HUES6 (cell line): ENCODE data around the gene MYOG.

Experiments used
- H3K27ac ChIP-seq: 2 replicates; pipeline ENCODE4 v1.7.0; 2013; ENCODE audit warnings: low read depth, mild to moderate bottlenecking, low read length, inconsistent platforms
- H3K27me3 ChIP-seq: 2 replicates; pipeline ENCODE4 v1.6.1; 2013; ENCODE audit warnings: low read length; ENCODE audit not compliant: control insufficient read depth, insufficient read depth
- H3K36me3 ChIP-seq: 2 replicates; pipeline ENCODE4 v1.6.1; 2013; ENCODE audit warnings: low read length; ENCODE audit not compliant: control insufficient read depth, insufficient read depth
- H3K4me1 ChIP-seq: 2 replicates; pipeline ENCODE4 v1.6.1; 2013; ENCODE audit warnings: low read length; ENCODE audit not compliant: control insufficient read depth, insufficient read depth
- H3K4me3 ChIP-seq: 2 replicates; pipeline ENCODE4 v1.5.1; 2013; ENCODE audit warnings: low read depth, low read length
- H3K9ac ChIP-seq: one replicate; pipeline ENCODE4 v1.6.1; 2013; ENCODE audit warnings: mild to moderate bottlenecking, low read length
- H3K9me3 ChIP-seq: 2 replicates; pipeline ENCODE4 v1.6.1; 2013; ENCODE audit warnings: low read depth, low read length; ENCODE audit not compliant: control insufficient read depth, insufficient read depth

Gene MYOG

DNA sequence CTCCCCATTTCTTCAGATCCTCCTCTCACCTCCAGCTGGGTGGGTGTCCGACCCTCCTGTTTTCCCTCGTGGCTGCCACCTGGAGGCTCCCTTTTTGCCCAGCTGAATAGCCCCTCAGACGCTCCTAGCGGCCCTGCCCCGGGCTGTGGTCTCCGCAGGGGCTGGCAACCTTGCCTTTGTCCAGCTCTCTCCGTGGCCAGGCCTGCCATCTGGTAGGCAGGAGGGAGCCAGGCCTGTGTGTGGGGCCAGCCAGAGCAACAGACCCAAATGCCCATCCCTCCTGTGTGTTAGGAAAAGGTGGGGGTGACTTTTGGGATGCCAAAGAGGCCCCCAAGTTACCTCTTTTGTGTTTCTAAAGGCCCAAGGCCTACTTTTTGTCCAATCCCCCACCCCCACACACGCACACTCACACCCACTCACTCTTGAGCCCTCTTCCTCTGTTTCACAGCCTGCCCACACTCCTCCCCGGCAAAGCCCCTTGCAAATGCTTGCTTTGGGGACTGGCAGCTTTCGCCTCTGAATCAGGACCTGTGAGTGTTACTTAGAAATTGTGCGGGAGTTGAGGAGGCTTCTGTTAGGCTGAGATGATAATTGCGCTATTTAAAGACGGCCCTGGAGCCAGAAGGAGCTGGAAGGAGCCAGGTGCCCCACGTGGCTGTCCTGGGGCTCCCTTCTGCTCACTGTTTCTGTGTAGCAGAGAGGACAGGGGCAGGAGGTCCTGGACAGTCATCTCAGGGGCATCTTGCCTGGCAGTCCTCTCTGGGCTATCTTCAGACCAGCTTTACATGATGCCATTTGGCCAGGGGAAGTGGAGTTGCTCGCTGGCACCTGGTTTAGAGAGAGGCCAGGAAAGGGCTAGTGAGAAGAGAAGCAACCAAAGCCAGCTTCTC lies 50.5 kb downstream of the MYOG start:
- Histone ChIP-seq H3K9me3 (no peaks in the 10 kb centered on the region), H3K4me1 (peaks cover 20% of the 10 kb centered on the region), H3K36me3 (no peaks in the 10 kb centered on the region), H3K4me3 (no peak overlapping the region), H3K27me3 (no peaks in the 10 kb centered on the region), H3K27ac (no peak overlapping the region), H3K9ac (no peak overlapping the region)

- Histone ChIP-seq H3K9ac (no peak overlapping the region), H3K36me3 (no peaks in the 10 kb centered on the region), H3K4me3 (no peak overlapping the region), H3K4me1 (peaks cover 14% of the 10 kb centered on the region), H3K9me3 (no peaks in the 10 kb centered on the region), H3K27me3 (no peaks in the 10 kb centered on the region), H3K27ac (no peak overlapping the region)
Observed at GRCh38 chr1:203034422-203035110, 51.2 kb downstream of the MYOG start.

DNA sequence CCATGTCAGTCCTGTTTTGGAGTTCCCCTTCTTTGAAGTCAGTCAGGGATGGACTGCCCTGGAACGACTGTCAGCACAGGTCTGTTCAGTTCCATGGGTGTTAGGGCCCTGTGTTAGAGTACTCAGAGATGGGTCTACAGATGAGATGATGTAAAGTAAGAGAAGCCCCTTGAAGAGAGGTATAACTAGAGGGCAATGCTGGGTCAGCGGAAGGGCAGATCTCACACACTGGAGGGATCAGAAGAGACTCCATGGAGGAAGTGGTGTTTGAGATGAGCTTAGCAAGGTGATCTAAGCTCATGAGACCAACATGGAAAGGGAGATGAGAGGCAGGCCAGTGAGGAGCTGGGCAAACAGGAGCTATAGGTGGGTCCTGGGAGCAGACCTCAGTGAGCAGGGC lies 51.9 kb downstream of the MYOG start:
- H3K9ac ChIP-seq = no peak overlapping the region
- H3K27ac ChIP-seq = no peak overlapping the region
- peaks cover 14% of the 10 kb centered on the region for H3K4me1 ChIP-seq
- no peak overlapping the region for H3K4me3 ChIP-seq
- H3K36me3 ChIP-seq = no peaks in the 10 kb centered on the region
- no peaks in the 10 kb centered on the region for H3K27me3 ChIP-seq
- H3K9me3 ChIP-seq = no peaks in the 10 kb centered on the region

DNA sequence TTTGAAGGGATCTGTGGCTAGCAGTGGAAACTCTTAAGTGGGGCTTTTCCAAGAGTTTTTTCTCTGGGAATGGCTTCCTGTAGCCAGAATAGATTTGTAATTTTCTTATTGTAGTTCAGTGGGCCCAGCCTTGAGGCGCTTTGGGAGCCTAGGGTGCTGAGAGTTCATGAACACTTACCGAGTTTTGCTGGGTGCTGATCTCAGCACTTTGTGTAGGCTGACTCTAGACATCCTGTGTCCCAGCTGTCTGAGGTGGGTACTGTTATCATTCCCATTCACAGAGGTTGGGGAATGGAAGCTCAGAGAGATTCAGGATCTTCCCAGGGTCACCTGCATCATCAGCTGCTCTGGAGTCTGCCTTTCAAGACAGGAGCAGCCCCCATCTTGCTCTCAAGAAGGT lies 52.5 kb downstream of the MYOG start:
- Histone ChIP-seq H3K27ac (no peak overlapping the region), H3K4me1 (peaks cover 18% of the 10 kb centered on the region), H3K9me3 (no peaks in the 10 kb centered on the region), H3K4me3 (no peak overlapping the region), H3K36me3 (no peaks in the 10 kb centered on the region), H3K9ac (no peak overlapping the region), H3K27me3 (peaks cover 6% of the 10 kb centered on the region)
